DOHH2 (cell line): ENCODE data around the gene FUOM.

Experiments used
- H3F3A ChIP-seq: fragments of 200-600 bp; sonication (generic), shearing (Covaris generic); 2 replicates; pipeline ENCODE4 v1.6.0; 2016; ENCODE audit warnings: antibody characterized with exemption, mild to moderate bottlenecking; ENCODE audit not compliant: control insufficient read depth, insufficient read depth
- H3K27ac ChIP-seq: fragments of 200-600 bp; sonication (generic); 2 replicates; pipeline ENCODE4 v1.5.1; 2014; ENCODE audit warnings: low read depth, mild to moderate bottlenecking, low read length, moderate library complexity
- H3K27me3 ChIP-seq: fragments of 200-600 bp; sonication (generic); 2 replicates; pipeline ENCODE4 v1.6.1; 2014; ENCODE audit warnings: mild to moderate bottlenecking, low read length, mixed read lengths; ENCODE audit not compliant: control insufficient read depth
- H3K36me3 ChIP-seq: fragments of 200-600 bp; sonication (generic); 2 replicates; pipeline ENCODE4 v1.6.1; 2014; ENCODE audit warnings: mild to moderate bottlenecking, low read length, moderate library complexity, mixed read lengths; ENCODE audit not compliant: control insufficient read depth
- H3K4me1 ChIP-seq: fragments of 200-600 bp; sonication (generic); 2 replicates; pipeline ENCODE4 v1.6.1; 2014; ENCODE audit warnings: mild to moderate bottlenecking, low read length, mixed read lengths; ENCODE audit not compliant: control insufficient read depth
- H3K4me2 ChIP-seq: fragments of 200-600 bp; sonication (generic); 2 replicates; pipeline ENCODE4 v1.6.0; 2014; ENCODE audit warnings: mild to moderate bottlenecking, low read length, moderate library complexity
- H3K4me3 ChIP-seq: fragments of 200-600 bp; sonication (generic); 2 replicates; pipeline ENCODE4 v1.5.1; 2014; ENCODE audit warnings: mild to moderate bottlenecking, low read length, mixed read lengths
- H3K79me2 ChIP-seq: fragments of 200-600 bp; sonication (generic); 2 replicates; pipeline ENCODE4 v1.6.1; 2014; ENCODE audit warnings: mild to moderate bottlenecking, low read length, mixed read lengths; ENCODE audit not compliant: control insufficient read depth
- H3K9me2 ChIP-seq: fragments of 200-600 bp; sonication (generic); replicated peaks from 2 replicates; pipeline ENCODE4 v1.6.1; 2014; ENCODE audit warnings: mild to moderate bottlenecking, low read length, mixed read lengths; ENCODE audit not compliant: control insufficient read depth
- H3K9me3 ChIP-seq: fragments of 200-600 bp; sonication (generic); 2 replicates; pipeline ENCODE4 v1.6.1; 2014; ENCODE audit warnings: antibody characterized with exemption, low read length, mixed read lengths; ENCODE audit not compliant: control insufficient read depth, insufficient read depth
- H4K20me1 ChIP-seq: fragments of 200-600 bp; sonication (generic); 2 replicates; pipeline ENCODE4 v1.6.0; 2014; ENCODE audit warnings: low read depth, mild to moderate bottlenecking, antibody characterized with exemption, low read length, moderate library complexity; ENCODE audit not compliant: control insufficient read depth, insufficient read depth
- EZH2phosphoT487 ChIP-seq: fragments of 200-600 bp; sonication (generic); IDR thresholded peaks from 2 replicates; pipeline ENCODE4 v1.6.1; 2017; ENCODE audit warnings: borderline replicate concordance, mild to moderate bottlenecking, antibody characterized with exemption, low read length, moderate library complexity, mixed read lengths
- TF ChIP-seq, protein P1 (sequence below): fragments of 200-600 bp; sonication (generic); IDR thresholded peaks from one replicate; pipeline ENCODE4 v1.5.1; 2014; ENCODE audit warnings: antibody characterized with exemption, mild to moderate bottlenecking, low read depth, low read length; ENCODE audit not compliant: poor library complexity, severe bottlenecking

Gene FUOM

DNA sequence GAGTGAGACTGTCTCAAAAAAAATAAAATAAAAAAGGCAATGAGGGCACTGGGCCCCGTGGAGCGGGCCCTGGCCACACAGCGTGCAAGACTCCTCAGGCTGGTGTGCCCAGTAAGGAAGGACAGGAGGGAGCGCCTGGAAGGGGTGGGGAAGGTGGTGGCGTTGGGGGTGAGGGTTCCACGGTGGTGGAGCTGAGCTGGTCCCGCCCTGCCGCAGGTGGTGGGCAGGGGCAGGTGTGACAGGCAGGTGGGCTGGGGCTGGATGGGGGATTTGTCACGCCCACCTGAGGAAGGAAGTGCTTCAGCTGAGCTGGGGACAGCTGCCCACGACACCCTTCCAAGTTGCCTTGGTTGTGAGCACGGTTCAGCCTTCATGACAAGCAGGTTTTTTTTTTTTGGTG is 11.4 kb downstream of the FUOM start:
- TF ChIP-seq EZH2phosphoT487: no peak
- TF ChIP-seq, protein P1, sequence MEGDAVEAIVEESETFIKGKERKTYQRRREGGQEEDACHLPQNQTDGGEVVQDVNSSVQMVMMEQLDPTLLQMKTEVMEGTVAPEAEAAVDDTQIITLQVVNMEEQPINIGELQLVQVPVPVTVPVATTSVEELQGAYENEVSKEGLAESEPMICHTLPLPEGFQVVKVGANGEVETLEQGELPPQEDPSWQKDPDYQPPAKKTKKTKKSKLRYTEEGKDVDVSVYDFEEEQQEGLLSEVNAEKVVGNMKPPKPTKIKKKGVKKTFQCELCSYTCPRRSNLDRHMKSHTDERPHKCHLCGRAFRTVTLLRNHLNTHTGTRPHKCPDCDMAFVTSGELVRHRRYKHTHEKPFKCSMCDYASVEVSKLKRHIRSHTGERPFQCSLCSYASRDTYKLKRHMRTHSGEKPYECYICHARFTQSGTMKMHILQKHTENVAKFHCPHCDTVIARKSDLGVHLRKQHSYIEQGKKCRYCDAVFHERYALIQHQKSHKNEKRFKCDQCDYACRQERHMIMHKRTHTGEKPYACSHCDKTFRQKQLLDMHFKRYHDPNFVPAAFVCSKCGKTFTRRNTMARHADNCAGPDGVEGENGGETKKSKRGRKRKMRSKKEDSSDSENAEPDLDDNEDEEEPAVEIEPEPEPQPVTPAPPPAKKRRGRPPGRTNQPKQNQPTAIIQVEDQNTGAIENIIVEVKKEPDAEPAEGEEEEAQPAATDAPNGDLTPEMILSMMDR: no peak
- no peak overlapping the region for H3K4me2 ChIP-seq
- no peaks in the 10 kb centered on the region; the same call in 1 of the 2 replicates for H3K4me1 ChIP-seq

GRCh38 chr10:133344236-133344635 is 13.6 kb downstream of the FUOM start:
- Histone ChIP-seq H3K9me3 (peaks cover 6% of the 10 kb centered on the region; the same call in 1 of the 2 replicates), H3K4me1 (no peaks in the 10 kb centered on the region; the same call in 1 of the 2 replicates), H3K27me3 (no peaks in the 10 kb centered on the region), H3K4me2 (no peak overlapping the region), H3K27ac (no peak overlapping the region), H3K9me2 (no peaks in the 10 kb centered on the region), H3K36me3 (no peaks in the 10 kb centered on the region), H3F3A (no peaks in the 10 kb centered on the region), H3K4me3 (no peak overlapping the region), H3K79me2 (no peaks in the 10 kb centered on the region), H4K20me1 (no peaks in the 10 kb centered on the region)
- no peak for TF ChIP-seq EZH2phosphoT487
- TF ChIP-seq, protein P1: no peak

More for the DNA sequence above, 11.4 kb downstream of the FUOM start:
- Histone ChIP-seq H3F3A (no peaks in the 10 kb centered on the region), H3K27me3 (no peaks in the 10 kb centered on the region), H3K9me2 (no peaks in the 10 kb centered on the region), H3K4me3 (no peak overlapping the region), H4K20me1 (no peaks in the 10 kb centered on the region), H3K36me3 (no peaks in the 10 kb centered on the region), H3K9me3 (no peaks in the 10 kb centered on the region), H3K27ac (no peak overlapping the region), H3K79me2 (no peaks in the 10 kb centered on the region)

- no peak overlapping the region for H3K27ac ChIP-seq
- no peak overlapping the region for H3K4me2 ChIP-seq
- H3K79me2 ChIP-seq: no peaks in the 10 kb centered on the region
- H3F3A ChIP-seq: no peaks in the 10 kb centered on the region
- TF ChIP-seq, protein P1: no peak
- TF ChIP-seq EZH2phosphoT487: no peak
- no peak overlapping the region for H3K4me3 ChIP-seq
- H3K9me2 ChIP-seq: no peaks in the 10 kb centered on the region
- H3K36me3 ChIP-seq: no peaks in the 10 kb centered on the region
- H3K9me3 ChIP-seq: peaks cover 11% of the 10 kb centered on the region; the same call in 1 of the 2 replicates
- H4K20me1 ChIP-seq: no peaks in the 10 kb centered on the region
- H3K27me3 ChIP-seq: no peaks in the 10 kb centered on the region
- no peaks in the 10 kb centered on the region; the same call in 1 of the 2 replicates for H3K4me1 ChIP-seq
Observed at GRCh38 chr10:133343558-133343957, 14.3 kb downstream of the FUOM start.
